ENCODE measurements around the gene SMARCC1. TPM values are rescaled to one million over a fixed set of nuclear protein-coding genes. Genes with fewer than 3 reads are reported as not detected.
"Not testable (repeated sequence)": the region's sequence is repeated elsewhere in the genome, so short reads cannot be mapped to it uniquely, and the experiment has no call there.

Gene SMARCC1
- total RNA-seq = 100 to 1,000 TPM; 106 to 113 TPM

- peaks cover 10% of the 10 kb centered on the region for H3K36me3 Mint-ChIP-seq (ENCODE audit: low read depth)
- H3K9me3 Mint-ChIP-seq = no peaks in the 10 kb centered on the region
- H3K4me1 Mint-ChIP-seq (ENCODE audit: low read depth) = peaks cover 15% of the 10 kb centered on the region
- ChIA-PET POLR2A (interaction anchor here (0.7 to 3.0 kb wide), 6 partner anchors 11 to 618 kb away, joined by 3 to 22 read pairs (median 4); partner anchors contain the start of gene SETD2), CTCF (no interaction called here)
- H3K4me3 Mint-ChIP-seq = peak within 1 kb of the TSS; percentile 97
- intact Hi-C loops (cut with micrococcal nuclease) = no loop called here
- ATAC-seq = peak; percentile 96
- TF ChIP-seq, protein P1, sequence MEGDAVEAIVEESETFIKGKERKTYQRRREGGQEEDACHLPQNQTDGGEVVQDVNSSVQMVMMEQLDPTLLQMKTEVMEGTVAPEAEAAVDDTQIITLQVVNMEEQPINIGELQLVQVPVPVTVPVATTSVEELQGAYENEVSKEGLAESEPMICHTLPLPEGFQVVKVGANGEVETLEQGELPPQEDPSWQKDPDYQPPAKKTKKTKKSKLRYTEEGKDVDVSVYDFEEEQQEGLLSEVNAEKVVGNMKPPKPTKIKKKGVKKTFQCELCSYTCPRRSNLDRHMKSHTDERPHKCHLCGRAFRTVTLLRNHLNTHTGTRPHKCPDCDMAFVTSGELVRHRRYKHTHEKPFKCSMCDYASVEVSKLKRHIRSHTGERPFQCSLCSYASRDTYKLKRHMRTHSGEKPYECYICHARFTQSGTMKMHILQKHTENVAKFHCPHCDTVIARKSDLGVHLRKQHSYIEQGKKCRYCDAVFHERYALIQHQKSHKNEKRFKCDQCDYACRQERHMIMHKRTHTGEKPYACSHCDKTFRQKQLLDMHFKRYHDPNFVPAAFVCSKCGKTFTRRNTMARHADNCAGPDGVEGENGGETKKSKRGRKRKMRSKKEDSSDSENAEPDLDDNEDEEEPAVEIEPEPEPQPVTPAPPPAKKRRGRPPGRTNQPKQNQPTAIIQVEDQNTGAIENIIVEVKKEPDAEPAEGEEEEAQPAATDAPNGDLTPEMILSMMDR (IDR thresholded peaks at IDR 0.05) = no peak
- H3K27me3 Mint-ChIP-seq = no peaks in the 10 kb centered on the region
- peak; percentile 99 for DNase-seq
- peak within 1 kb of the TSS; percentile 96 for H3K27ac Mint-ChIP-seq
Observed at GRCh38 chr3:47781685-47782445, at the start of gene SMARCC1. Gene SMARCC1, minus strand, starts transcription at chr3:47781893. Its CDS starts 96 bp downstream, at chr3:47781797.

GRCh38 chr3:47829482-47829881, 47.8 kb upstream of the SMARCC1 start:
- intact Hi-C loops (cut with micrococcal nuclease); ATAC-seq; H3K9me3 Mint-ChIP-seq; DNase-seq; H3K4me3 Mint-ChIP-seq; H3K27me3 Mint-ChIP-seq: not testable (repeated sequence)
- Mint-ChIP-seq H3K36me3 (ENCODE audit: low read depth) (peaks cover 61% of the 10 kb centered on the region), H3K4me1 (ENCODE audit: low read depth) (peaks cover 26% of the 10 kb centered on the region), H3K27ac (peak overlapping the region; percentile 46)
- POLR2A ChIA-PET = interaction anchor here (1.0 to 1.6 kb wide), 2 partner anchors 12 to 14 kb away, joined by 3 to 4 read pairs; no protein-coding TSS in a partner anchor
- CTCF ChIA-PET = interaction anchor here (0.7 to 3.0 kb wide), 2 partner anchors 9 to 160 kb away, joined by 3 to 10 read pairs; no protein-coding TSS in a partner anchor

GRCh38 chr3:47825590-47825989, 43.9 kb upstream of the SMARCC1 start:
- no peaks in the 10 kb centered on the region for H3K27me3 Mint-ChIP-seq
- DNase-seq = peak; percentile 33
- CTCF ChIA-PET = interaction anchor here (0.7 to 3.6 kb wide), 31 partner anchors 8 to 431 kb away, joined by 3 to 47 read pairs (median 5); partner anchors contain the start of genes CDC25A and ELP6
- TF ChIP-seq, protein P1 (IDR thresholded peaks at IDR 0.05) = no peak
- peaks cover 28% of the 10 kb centered on the region for H3K4me1 Mint-ChIP-seq (ENCODE audit: low read depth)
- ATAC-seq = no peak
- peaks cover 47% of the 10 kb centered on the region for H3K36me3 Mint-ChIP-seq (ENCODE audit: low read depth)
- intact Hi-C loops (cut with micrococcal nuclease) = no loop called here
- POLR2A ChIA-PET = interaction anchor here (0.7 to 3.2 kb wide), 16 partner anchors 9 to 416 kb away, joined by 3 to 23 read pairs (median 4); partner anchors contain the start of genes CDC25A, DHX30 and ZNF589
- peaks cover 3% of the 10 kb centered on the region for H3K9me3 Mint-ChIP-seq
- H3K27ac Mint-ChIP-seq = peak overlapping the region; percentile 87
- peak overlapping the region; percentile 92 for H3K4me3 Mint-ChIP-seq

GRCh38 chr3:47824541-47825473, 43.1 kb upstream of the SMARCC1 start:
- intact Hi-C loops (cut with micrococcal nuclease) = no loop called here
- ATAC-seq (peak; percentile 98), DNase-seq (peak; percentile 80)
- ChIA-PET POLR2A (interaction anchor here (0.7 to 3.2 kb wide), 16 partner anchors 9 to 416 kb away, joined by 3 to 23 read pairs (median 4); partner anchors contain the start of genes CDC25A, DHX30 and ZNF589), CTCF (interaction anchor here (0.6 to 3.6 kb wide), 33 partner anchors 9 to 430 kb away, joined by 3 to 47 read pairs (median 4); partner anchors contain the start of genes CDC25A and ELP6)
- TF ChIP-seq, protein P1 (IDR thresholded peaks at IDR 0.05) = peak; percentile 82
- Mint-ChIP-seq H3K4me1 (ENCODE audit: low read depth) (peaks cover 28% of the 10 kb centered on the region), H3K9me3 (peaks cover 3% of the 10 kb centered on the region), H3K4me3 (peak overlapping the region; percentile 92), H3K36me3 (ENCODE audit: low read depth) (peaks cover 45% of the 10 kb centered on the region), H3K27ac (peak overlapping the region; percentile 95), H3K27me3 (no peaks in the 10 kb centered on the region)

DNA sequence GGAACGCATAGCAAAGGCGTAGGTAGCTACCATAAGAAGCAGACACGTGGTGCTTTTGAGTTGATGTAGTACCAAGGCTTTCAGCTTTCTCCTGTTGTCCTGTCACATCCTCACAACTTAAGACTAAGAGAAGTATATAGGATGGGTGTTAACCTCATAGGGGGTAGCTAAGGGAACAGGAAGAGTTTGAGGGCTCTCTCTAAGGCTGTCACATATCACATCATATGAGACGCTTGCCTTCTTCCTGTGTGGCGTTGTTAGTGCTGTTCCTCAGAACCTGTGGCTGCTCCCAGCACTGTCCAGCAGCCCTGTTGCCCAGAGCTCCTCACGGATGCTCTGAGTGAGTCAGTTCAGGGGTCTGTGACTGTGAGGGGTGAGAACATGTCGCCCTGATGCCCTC, 35.9 kb upstream of the SMARCC1 start:
- H3K36me3 Mint-ChIP-seq (ENCODE audit: low read depth) = peaks cover 11% of the 10 kb centered on the region
- H3K27me3 Mint-ChIP-seq = no peaks in the 10 kb centered on the region
- H3K4me1 Mint-ChIP-seq (ENCODE audit: low read depth) = no peaks in the 10 kb centered on the region
- ChIA-PET POLR2A (interaction anchor here (0.6 to 1.1 kb wide), 3 partner anchors 11 to 221 kb away, joined by 3 to 6 read pairs (median 3); no protein-coding TSS in a partner anchor), CTCF (interaction anchor here (1.2 to 6.8 kb wide), 3 partner anchors 7 to 20 kb away, joined by 3 to 47 read pairs (median 20); no protein-coding TSS in a partner anchor)
- H3K27ac Mint-ChIP-seq = no peak overlapping the region
- DNase-seq = no peak
- intact Hi-C loops (cut with micrococcal nuclease) = no loop called here
- TF ChIP-seq, protein P1 (IDR thresholded peaks at IDR 0.05) = no peak
- H3K9me3 Mint-ChIP-seq = peaks cover 3% of the 10 kb centered on the region
- H3K4me3 Mint-ChIP-seq = no peak overlapping the region
- ATAC-seq = no peak
